Posterior cingulate gyrus (tissue), 11 donors: Measurements from ENCODE around the gene SEMA3C.
"Not testable (repeated sequence)": the region's sequence is repeated elsewhere in the genome, so short reads cannot be mapped to it uniquely, and the experiment has no call there.

ENCODE experiments used
- DNase-seq, 10 donors: peaks; one replicate each; pipeline versions ENCODE4 v3.0.0 to v3.0.0-alpha.2; 2020 to 2021; ENCODE audit warnings: mixed read lengths in 3 of 10
- intact Hi-C: fragments of 100-400 bp; cut with DNase I; formaldehyde crosslinking; loops from one replicate; pipeline ENCODE4 v1.15.1; 2023

SEMA3C gene

GRCh38 chr7:80929619-80930018 lies 10.8 kb upstream of the SEMA3C start:
- DNase-seq: no peak
- intact Hi-C loops: no loop called here

GRCh38 chr7:80926955-80927354 lies 8.1 kb upstream of the SEMA3C start:
- intact Hi-C loops, DNase-seq: not testable (repeated sequence)

- no peak for DNase-seq
- intact Hi-C loops: no loop called here
Measured at GRCh38 chr7:80924090-80924489, 5.2 kb upstream of the SEMA3C start.

- intact Hi-C loops: no loop called here
Measured at GRCh38 chr7:80923211-80923612, 4.4 kb upstream of the SEMA3C start.

GRCh38 chr7:80922253-80923049 lies 3.6 kb upstream of the SEMA3C start:
- DNase-seq: no peak
- intact Hi-C loops: no loop called here

More at GRCh38 chr7:80923211-80923612, 4.4 kb upstream of the SEMA3C start:
- DNase-seq: no peak

- DNase-seq: no peak
- intact Hi-C loops: no loop called here
Measured at GRCh38 chr7:80921130-80921529, 2.3 kb upstream of the SEMA3C start.

GRCh38 chr7:80918399-80918798 lies 452 bp downstream of the SEMA3C start:
- no peak for DNase-seq

GRCh38 chr7:80916770-80917741 lies 1.8 kb downstream of the SEMA3C start:
- intact Hi-C loops: loop anchor here (5.0 to 10.0 kb wide), 3 partner anchors 92 to 538 kb away; no protein-coding TSS in a partner anchor
- no peak for DNase-seq

More at GRCh38 chr7:80918399-80918798, 452 bp downstream of the SEMA3C start:
- intact Hi-C loops: loop anchor here (5.0 to 10.0 kb wide), 3 partner anchors 94 to 536 kb away; no protein-coding TSS in a partner anchor

GRCh38 chr7:80910228-80910627 lies 8.6 kb downstream of the SEMA3C start:
- intact Hi-C loops: loop anchor here (10.0 kb wide), 2 partner anchors 85 to 545 kb away; no protein-coding TSS in a partner anchor
- DNase-seq: no peak

- DNase-seq: no peak
- intact Hi-C loops: no loop called here
Measured at GRCh38 chr7:80908360-80908797, 10.5 kb downstream of the SEMA3C start.

GRCh38 chr7:80907612-80908011 lies 11.2 kb downstream of the SEMA3C start:
- intact Hi-C loops: no loop called here
- DNase-seq: no peak

- DNase-seq: no peak
- intact Hi-C loops: no loop called here
Measured at GRCh38 chr7:80907141-80907601, 11.7 kb downstream of the SEMA3C start.

- no peak for DNase-seq
- intact Hi-C loops: no loop called here
Measured at GRCh38 chr7:80905334-80905733, 13.5 kb downstream of the SEMA3C start.

GRCh38 chr7:80902716-80903308 lies 16.0 kb downstream of the SEMA3C start:
- intact Hi-C loops: no loop called here

GRCh38 chr7:80902019-80902418 lies 16.8 kb downstream of the SEMA3C start:
- intact Hi-C loops: no loop called here
- DNase-seq: no peak

More at GRCh38 chr7:80902716-80903308, 16.0 kb downstream of the SEMA3C start:
- no peak for DNase-seq

GRCh38 chr7:80900583-80901576 lies 18.0 kb downstream of the SEMA3C start:
- intact Hi-C loops: no loop called here

GRCh38 chr7:80896906-80897598 lies 21.8 kb downstream of the SEMA3C start:
- DNase-seq: no peak
- intact Hi-C loops: no loop called here

More at GRCh38 chr7:80900583-80901576, 18.0 kb downstream of the SEMA3C start:
- DNase-seq: no peak

GRCh38 chr7:80895056-80895455 lies 23.8 kb downstream of the SEMA3C start:
- no peak for DNase-seq
- intact Hi-C loops: no loop called here

GRCh38 chr7:80891259-80891544 lies 27.6 kb downstream of the SEMA3C start:
- intact Hi-C loops: no loop called here

More at GRCh38 chr7:80891259-80891544, 27.6 kb downstream of the SEMA3C start:
- DNase-seq: no peak
